Measurements from ENCODE around the gene SDR42E2.

The SDR42E2 gene

DNA sequence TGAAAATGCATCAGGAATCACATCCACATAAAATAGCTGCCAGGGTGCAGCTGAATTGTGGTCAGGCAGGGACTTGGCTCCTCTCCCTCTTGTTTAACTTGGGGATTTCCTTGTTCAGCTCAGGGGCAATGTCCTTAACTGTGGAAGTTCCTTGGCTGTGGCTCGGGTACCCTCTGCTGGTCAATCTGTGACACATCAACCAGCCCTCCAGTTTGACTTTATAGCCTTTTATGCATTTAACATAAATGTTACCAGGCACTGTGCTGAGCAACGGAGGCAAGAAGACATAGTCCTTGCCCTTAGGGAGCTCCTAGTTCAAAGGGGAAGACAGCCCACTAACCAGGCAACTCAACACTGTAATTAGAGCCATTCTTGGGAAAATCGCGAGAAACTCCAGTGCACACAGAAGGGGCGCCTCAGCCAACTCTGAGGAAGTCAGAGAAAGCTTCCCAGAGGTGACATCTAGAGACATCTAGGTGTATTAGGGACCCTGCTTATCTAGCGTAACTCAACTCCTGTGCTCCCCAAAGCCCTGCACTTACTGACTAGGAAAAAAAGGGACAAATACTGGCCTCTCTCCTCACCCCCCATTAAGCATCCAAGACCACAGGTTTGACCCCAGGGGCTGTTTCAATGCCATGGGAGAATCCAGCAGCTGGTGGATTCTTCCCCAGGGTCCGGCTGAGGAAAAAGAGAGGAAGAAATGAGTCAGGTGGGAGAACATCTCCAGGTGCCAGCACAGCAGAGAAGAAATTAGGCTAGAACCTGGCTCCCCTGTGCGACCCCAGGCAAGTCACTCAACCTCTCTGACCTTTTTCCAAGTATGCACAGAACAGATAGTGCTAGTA lies 26.5 kb downstream of the SDR42E2 start:
- TF ChIP-seq PAX5 (IDR thresholded peaks at IDR 0.05; ENCODE audit: insufficient read depth, low read length, severe bottlenecking) (no peak), SPI1 (IDR thresholded peaks at IDR 0.05; ENCODE audit: low read depth, low read length) (no peak), POU2F2 (IDR thresholded peaks at IDR 0.05; ENCODE audit: low read depth, low read length) (peak; percentile 15; the same call in 1 of the 2 replicates)
- no peak for DNase-seq (ENCODE audit: insufficient read length, low spot score)
- FAIRE-seq: peak; percentile 78

DNA sequence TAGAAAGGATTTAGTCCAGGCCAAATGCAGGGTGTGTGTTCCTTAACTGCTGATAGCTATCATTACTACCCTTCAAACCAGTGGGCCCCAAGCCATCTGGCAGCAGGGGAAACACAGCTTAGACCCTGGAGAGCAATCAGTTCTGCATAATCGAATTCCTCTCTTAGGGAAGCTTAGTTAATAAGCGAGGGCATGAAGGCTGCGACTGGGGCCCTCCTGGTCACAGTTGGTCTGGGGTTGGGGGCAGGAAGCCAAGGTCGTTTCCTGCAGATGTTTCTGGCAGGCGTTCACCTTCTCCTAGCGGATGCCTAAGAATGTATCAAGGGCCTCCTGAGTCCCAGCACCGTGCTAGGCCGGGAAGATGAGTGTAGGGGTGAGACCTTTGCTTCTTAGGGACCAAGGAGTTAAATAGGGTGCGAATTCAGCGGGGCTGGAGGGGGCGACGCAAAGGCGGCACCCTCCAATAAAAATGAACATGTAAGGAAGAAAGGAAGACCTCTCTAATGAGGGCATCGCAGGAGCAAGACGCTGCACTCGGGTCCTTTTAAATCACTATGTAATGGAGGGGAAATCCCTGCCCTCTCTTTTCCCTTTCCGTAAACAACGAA lies 27.3 kb downstream of the SDR42E2 start:
- FAIRE-seq (no peak), DNase-seq (ENCODE audit: insufficient read length, low spot score) (no peak)
- TF ChIP-seq TAF1 (IDR thresholded peaks at IDR 0.05; ENCODE audit: low read depth, low read length) (no peak), PAX5 (IDR thresholded peaks at IDR 0.05; ENCODE audit: insufficient read depth, low read length, severe bottlenecking) (no peak), POLR2A (IDR thresholded peaks at IDR 0.05; ENCODE audit: low read depth, low read length) (no peak), POU2F2 (IDR thresholded peaks at IDR 0.05; ENCODE audit: low read depth, low read length) (no peak), SPI1 (IDR thresholded peaks at IDR 0.05; ENCODE audit: low read depth, low read length) (no peak), POLR2AphosphoS5 (IDR thresholded peaks at IDR 0.05; ENCODE audit: low read depth, low read length) (no peak)

DNA sequence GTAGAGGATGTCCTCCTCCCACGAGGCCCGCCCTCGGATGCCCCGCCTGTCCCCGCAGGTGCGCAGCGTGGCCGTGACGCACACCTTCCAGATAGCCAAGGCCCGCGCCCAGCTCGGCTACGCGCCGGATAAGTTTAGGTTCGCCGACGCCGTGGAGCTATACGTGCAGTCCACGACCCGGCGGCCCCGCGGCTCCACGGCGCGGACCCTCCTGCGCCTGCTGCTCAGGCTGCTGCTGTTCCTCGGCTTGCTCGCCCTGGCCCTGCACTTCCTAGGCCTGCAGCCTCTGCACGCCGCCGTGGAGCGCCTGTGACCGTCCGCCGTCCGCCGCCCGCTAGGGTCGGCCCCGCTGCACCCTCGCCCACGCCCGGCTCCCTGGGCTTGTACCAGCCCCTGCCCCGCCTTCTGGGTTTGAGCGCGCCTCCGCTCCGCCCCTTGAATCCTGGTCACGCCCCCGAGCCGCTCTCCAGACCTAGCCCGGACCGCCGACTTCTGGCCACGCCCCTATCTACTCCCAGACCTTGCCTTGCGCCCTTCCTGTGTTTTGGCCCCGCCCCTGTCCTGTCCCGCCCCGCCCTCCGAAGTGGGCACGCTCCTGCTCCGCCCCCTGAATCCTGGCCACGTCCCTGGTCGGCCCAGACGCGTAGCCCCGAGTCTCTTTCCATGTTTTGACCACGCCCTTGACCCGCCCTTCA lies 27.9 kb downstream of the SDR42E2 start:
- DNase-seq (ENCODE audit: insufficient read length, low spot score): peak; percentile 81
- no peak for FAIRE-seq
- TF ChIP-seq POLR2AphosphoS5 (IDR thresholded peaks at IDR 0.05; ENCODE audit: low read depth, low read length) (peak; percentile 39; the same call in 1 of the 2 replicates), PAX5 (IDR thresholded peaks at IDR 0.05; ENCODE audit: insufficient read depth, low read length, severe bottlenecking) (peak; percentile 64), SPI1 (IDR thresholded peaks at IDR 0.05; ENCODE audit: low read depth, low read length) (no peak)

DNA sequence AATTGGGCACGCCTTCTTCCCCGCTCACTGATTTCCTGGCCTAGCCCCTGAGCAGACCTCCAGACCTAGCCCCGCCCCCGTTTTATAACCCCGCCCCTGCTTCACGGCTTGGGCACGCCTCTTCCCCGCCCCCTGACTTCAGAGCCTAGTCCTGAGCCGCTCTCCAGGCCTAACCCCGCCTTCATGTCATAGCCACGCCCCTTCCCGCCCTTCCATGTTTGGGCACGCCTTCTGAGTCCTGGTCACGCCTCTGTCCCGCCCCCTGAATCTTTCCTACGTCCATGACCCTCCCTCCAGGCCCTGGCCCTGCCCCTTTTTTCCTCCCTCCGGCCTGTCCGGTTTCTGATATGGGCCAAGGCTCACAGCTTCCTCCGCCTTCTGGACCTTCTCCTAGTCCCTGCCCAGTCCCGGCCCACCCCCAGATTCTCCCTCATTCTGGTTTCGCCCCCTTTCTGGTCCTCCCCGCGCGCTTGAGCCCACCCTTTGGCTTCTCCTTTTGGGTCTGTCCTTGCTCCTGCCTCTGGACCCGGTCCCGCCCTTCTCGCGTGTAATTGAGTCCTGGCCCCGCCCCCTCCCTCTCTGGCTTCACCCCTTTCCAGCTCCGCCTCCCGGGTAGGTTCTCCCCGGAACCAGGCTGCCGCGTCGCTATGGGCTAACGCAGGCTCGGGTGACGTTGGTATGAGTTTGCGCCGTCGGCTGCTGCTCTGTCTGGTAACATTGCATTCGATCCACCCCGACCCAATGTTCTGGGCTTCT lies 28.6 kb downstream of the SDR42E2 start:
- FAIRE-seq (peak; percentile 96), DNase-seq (ENCODE audit: insufficient read length, low spot score) (peak; percentile 65)
- TF ChIP-seq TAF1 (IDR thresholded peaks at IDR 0.05; ENCODE audit: low read depth, low read length) (peak; percentile 59; the same call in 1 of the 2 replicates), POLR2AphosphoS5 (IDR thresholded peaks at IDR 0.05; ENCODE audit: low read depth, low read length) (peak; percentile 54; the same call in 1 of the 2 replicates), POLR2A (IDR thresholded peaks at IDR 0.05; ENCODE audit: low read depth, low read length) (peak; percentile 58), POU2F2 (IDR thresholded peaks at IDR 0.05; ENCODE audit: low read depth, low read length) (no peak), PAX5 (IDR thresholded peaks at IDR 0.05; ENCODE audit: insufficient read depth, low read length, severe bottlenecking) (no peak)

DNA sequence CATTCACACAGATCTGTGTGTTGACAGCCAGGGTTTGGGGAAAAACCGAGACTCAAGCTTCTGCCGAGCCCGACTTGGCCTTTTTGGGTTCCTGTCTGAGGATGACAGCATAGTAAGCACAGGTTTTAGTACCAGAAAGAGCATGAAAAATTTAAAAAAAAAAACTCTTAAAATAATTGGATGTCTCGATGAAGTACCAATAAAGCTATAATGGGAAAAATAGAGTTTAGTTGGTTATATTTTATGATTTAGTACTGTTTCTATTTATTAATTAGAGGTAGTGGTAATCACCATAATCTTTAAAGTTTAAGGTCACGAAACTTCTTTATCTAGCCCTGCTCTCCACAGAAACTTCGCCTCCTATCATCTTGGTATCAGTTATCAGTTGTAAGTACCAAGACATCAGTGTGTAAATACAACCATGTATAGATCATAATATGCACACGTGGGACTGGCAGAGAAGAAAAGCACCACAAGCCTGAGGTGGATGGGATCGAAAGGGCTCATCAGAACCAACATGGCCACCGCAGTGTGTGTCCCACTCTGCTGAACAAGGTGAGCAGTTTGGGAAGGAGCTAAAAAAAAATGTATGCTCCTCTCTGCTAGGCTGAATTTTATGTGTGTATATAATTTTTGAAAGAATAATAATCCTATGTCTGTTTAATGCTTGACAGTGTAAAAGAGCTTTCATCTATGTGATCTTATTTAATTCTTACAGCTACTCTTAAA lies 29.4 kb downstream of the SDR42E2 start:
- FAIRE-seq (peak; percentile 13), DNase-seq (ENCODE audit: insufficient read length, low spot score) (no peak)
- TF ChIP-seq POLR2AphosphoS5 (IDR thresholded peaks at IDR 0.05; ENCODE audit: low read depth, low read length) (no peak), POLR2A (IDR thresholded peaks at IDR 0.05; ENCODE audit: low read depth, low read length) (peak; percentile 38), POU2F2 (IDR thresholded peaks at IDR 0.05; ENCODE audit: low read depth, low read length) (peak; percentile 48; the same call in 1 of the 2 replicates), TAF1 (IDR thresholded peaks at IDR 0.05; ENCODE audit: low read depth, low read length) (no peak; the same call in 1 of the 2 replicates), PAX5 (IDR thresholded peaks at IDR 0.05; ENCODE audit: insufficient read depth, low read length, severe bottlenecking) (no peak), SPI1 (IDR thresholded peaks at IDR 0.05; ENCODE audit: low read depth, low read length) (no peak)

DNA sequence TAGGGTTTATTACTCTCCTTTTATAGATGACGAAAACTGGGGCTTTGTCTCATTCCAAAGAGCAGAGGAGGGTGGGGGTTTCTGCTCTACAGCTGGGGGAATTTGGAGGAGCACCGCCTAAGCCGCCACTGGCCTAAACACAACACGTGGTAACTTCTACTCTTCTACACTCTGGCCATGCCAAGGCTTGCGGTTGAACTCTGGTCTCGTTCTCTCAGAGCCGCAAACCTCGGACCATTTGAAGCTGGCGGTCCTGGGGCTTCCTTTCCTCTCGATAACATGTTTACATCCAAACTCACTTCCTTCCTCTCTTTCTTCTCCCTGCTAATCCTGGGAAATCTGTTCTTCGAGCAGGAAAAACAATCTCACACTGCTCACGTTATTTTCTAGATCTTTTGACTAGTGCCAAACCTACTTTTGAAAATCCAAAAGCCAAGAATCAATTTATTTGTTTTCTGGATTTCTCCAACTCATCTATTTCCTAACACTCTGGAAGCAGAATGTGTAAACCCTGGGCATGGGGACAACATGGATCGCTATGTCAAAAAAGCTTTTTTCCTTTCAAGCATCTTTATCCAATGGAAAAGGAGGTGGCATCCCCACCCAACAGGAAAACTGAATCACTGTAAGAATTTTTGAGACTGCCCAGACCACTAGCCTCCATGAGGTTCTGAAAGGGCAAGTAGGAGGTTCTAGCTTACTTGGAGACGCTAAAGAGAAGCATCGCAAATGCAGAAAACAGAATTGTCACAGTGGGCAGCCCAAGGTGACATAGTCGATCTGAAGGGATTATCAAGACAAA lies 30.2 kb downstream of the SDR42E2 start:
- peak; percentile 39; the same call in 1 of the 2 replicates for TF ChIP-seq POLR2A (IDR thresholded peaks at IDR 0.05; ENCODE audit: low read depth, low read length)
- TF ChIP-seq POU2F2 (IDR thresholded peaks at IDR 0.05; ENCODE audit: low read depth, low read length): peak; percentile 55; the same call in 1 of the 2 replicates
- peak; percentile 65 for TF ChIP-seq SPI1 (IDR thresholded peaks at IDR 0.05; ENCODE audit: low read depth, low read length)
- no peak for TF ChIP-seq TAF1 (IDR thresholded peaks at IDR 0.05; ENCODE audit: low read depth, low read length)
- FAIRE-seq: peak; percentile 87
- no peak for DNase-seq (ENCODE audit: insufficient read length, low spot score)

DNA sequence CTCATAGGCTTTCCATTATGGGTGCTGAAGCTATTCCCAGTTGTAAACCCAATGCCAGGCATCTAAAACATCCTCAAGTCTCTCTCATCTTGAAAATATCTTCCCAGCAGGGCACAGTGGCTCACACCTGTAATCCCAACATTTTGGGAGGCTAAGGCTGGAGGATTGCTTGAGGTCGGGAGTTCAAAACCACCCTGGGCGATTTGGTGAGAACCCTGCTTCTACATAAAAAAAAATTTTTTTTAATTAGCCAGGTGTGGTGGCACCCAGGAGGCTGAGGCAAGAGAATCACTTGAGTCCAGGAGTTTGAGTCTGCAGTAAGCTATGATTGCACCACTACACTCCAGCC lies 30.7 kb downstream of the SDR42E2 start:
- FAIRE-seq: no peak
- TF ChIP-seq POLR2A (IDR thresholded peaks at IDR 0.05; ENCODE audit: low read depth, low read length): no peak
- no peak for TF ChIP-seq PAX5 (IDR thresholded peaks at IDR 0.05; ENCODE audit: insufficient read depth, low read length, severe bottlenecking)
- no peak for TF ChIP-seq SPI1 (IDR thresholded peaks at IDR 0.05; ENCODE audit: low read depth, low read length)
- TF ChIP-seq TAF1 (IDR thresholded peaks at IDR 0.05; ENCODE audit: low read depth, low read length): no peak
- TF ChIP-seq POU2F2 (IDR thresholded peaks at IDR 0.05; ENCODE audit: low read depth, low read length): no peak
- no peak for TF ChIP-seq POLR2AphosphoS5 (IDR thresholded peaks at IDR 0.05; ENCODE audit: low read depth, low read length)
- no peak for DNase-seq (ENCODE audit: insufficient read length, low spot score)
